ENCODE data around the gene BMPR1B.

BMPR1B gene

GRCh38 chr4:95204267-95204844 lies 446.6 kb downstream of the BMPR1B start:
- DNase-seq: no peak

GRCh38 chr4:95204873-95205272 lies 447.1 kb downstream of the BMPR1B start:
- DNase-seq: no peak

Measured in NCI-H1436 (cell line).